ENCODE measurements around the gene FNDC11. TPM values are rescaled to one million over a fixed set of nuclear protein-coding genes. Genes with fewer than 3 reads are reported as not detected.

FNDC11 gene
- total and polyA plus RNA-seq, 2 of the 13 experiments (the other 11 are each of a cell fraction or from before 2014, with no cell fraction given): 0.07 TPM; not detected in 1

- ChIA-PET POLR2A (interaction anchor here (1.8 kb wide), 1 partner anchor 12 kb away, joined by 5 read pairs; no protein-coding TSS in a partner anchor), CTCF (ENCODE audit: low intra/inter-chr PET ratio, low total read pairs) (no interaction called here)
- intact Hi-C loops (cut with micrococcal nuclease; ENCODE audit: unreplicated experiment): no loop called here
- DNase-seq (ENCODE audit: low spot score) (no peak), FAIRE-seq (no peak), ATAC-seq (no peak)
- H3K27me3 ChIP-seq (ENCODE audit: control insufficient read depth in 1 of 2, insufficient read depth in 2 of 2, low read length in 2 of 2): peaks cover 15 to 42% of the 10 kb centered on the region in 2 experiments
- no peak overlapping the region for H3K27ac ChIP-seq (ENCODE audit: extremely low read length, insufficient read depth, low read length)
- H3K4me3 ChIP-seq (replicated peaks in 1 of 3; ENCODE audit: insufficient read depth in 1 of 3, low read depth in 2 of 3, low read length in 3 of 3): no peak overlapping the region
- H3K4me2 ChIP-seq (ENCODE audit: low read depth, low read length): no peak overlapping the region
- H4K20me1 ChIP-seq (ENCODE audit: insufficient read depth, low read length): peaks cover 2% of the 10 kb centered on the region; the same call in 1 of the 2 replicates
- H3K79me2 ChIP-seq (ENCODE audit: insufficient read depth, low read length): no peaks in the 10 kb centered on the region
- WGBS (ENCODE audit: low lambda C conversion rate): 79% methylated on average over 9 of the region's 11 CpGs
- no peaks in the 10 kb centered on the region for H3K9me3 ChIP-seq (ENCODE audit: low read length)
- no peak overlapping the region for H2AFZ ChIP-seq (ENCODE audit: low read length)
- H3K36me3 ChIP-seq (replicated peaks in 1 of 2; ENCODE audit: control insufficient read depth in 1 of 2, insufficient read depth in 2 of 2, low read length in 2 of 2): no peaks in the 10 kb centered on the region
- H3K9ac ChIP-seq (ENCODE audit: insufficient read depth, low read depth, low read length): no peak overlapping the region
- in situ Hi-C loops (cut with HindIII; ENCODE audit: extremely low pct_ligation_motif_present, low pct_unique_long_range_greater_than_20kb): no loop called here
- TF ChIP-seq ZNF782 (CRISPR knock-in tag; IDR thresholded peaks at IDR 0.05; ENCODE audit: borderline replicate concordance) (no peak), ETS1 (CRISPR knock-in tag; IDR thresholded peaks at IDR 0.05) (no peak), IKZF5 (CRISPR knock-in tag; IDR thresholded peaks at IDR 0.05) (no peak), NFE2L1 (CRISPR knock-in tag; IDR thresholded peaks at IDR 0.05; ENCODE audit: borderline replicate concordance) (no peak), YEATS4 (CRISPR knock-in tag; IDR thresholded peaks at IDR 0.05; ENCODE audit: borderline replicate concordance) (no peak), PREB (CRISPR knock-in tag; IDR thresholded peaks at IDR 0.05) (no peak), AGO2 (optimal IDR thresholded peaks at IDR 0.05; ENCODE audit: low read depth, low read length) (peak; percentile 40), CENPX (CRISPR knock-in tag; IDR thresholded peaks at IDR 0.05) (no peak)
- BruUV-seq (replicated peaks): no TSS peak
- H3K4me1 ChIP-seq (ENCODE audit: insufficient read depth, low read length): peaks cover 11% of the 10 kb centered on the region
Measured at GRCh38 chr20:63522981-63523611, 30.9 kb upstream of the FNDC11 start.

Data from HepG2 (cell line).